Fibroblast of upper back skin (primary cell): ENCODE results near the gene MFAP1.

Experiments used
- DNase-seq: peaks from one replicate; pipeline ENCODE4 v3.0.0-alpha.2; 2013

The MFAP1 gene

DNA sequence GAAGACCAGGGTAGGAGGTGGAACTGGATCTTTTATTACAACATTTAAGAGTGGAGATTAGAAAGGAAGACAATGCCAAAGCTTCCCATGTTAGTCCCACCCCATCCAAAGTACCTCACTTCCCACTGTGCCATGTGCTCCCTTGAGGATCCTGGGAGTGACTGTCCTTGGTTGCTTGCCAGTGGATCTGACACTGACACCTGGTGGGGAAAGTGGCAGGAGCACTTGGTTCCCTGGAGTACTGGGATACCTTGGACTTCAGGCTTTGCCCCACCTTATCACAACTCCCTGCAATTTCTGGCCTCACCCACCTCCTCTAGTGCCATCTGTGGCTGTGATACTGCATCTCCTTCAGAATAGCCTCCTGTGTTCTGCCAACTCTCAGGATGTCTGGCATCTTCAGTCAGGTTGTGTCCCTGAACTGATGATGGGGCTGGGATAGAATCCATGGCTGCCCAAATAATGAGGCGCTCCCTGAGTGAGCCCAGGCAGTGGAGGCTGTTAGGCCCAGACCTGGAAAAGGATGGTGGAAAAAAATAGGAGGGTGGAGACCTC lies 49.0 kb downstream of the MFAP1 start:
- peak; percentile 50 for DNase-seq

DNA sequence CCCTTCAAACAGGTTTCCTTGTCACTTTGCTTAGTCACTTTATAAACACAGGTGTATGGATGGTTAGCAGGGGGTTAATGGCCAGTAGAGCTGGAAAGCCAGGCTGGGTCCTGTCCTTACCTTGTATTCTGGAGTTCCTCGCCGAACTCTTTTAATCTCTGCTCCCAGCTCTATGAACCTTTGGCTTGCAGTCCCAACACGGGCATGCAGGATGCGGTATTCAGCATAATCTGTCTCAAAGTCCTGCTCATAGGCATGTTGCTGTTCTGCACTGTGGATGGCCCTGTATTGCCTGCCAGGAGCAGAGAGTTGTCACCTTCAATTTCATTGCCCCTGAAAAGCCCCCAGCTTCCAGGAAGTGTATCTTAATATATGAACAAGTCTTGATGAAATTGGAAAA lies 50.4 kb downstream of the MFAP1 start:
- no peak for DNase-seq

DNA sequence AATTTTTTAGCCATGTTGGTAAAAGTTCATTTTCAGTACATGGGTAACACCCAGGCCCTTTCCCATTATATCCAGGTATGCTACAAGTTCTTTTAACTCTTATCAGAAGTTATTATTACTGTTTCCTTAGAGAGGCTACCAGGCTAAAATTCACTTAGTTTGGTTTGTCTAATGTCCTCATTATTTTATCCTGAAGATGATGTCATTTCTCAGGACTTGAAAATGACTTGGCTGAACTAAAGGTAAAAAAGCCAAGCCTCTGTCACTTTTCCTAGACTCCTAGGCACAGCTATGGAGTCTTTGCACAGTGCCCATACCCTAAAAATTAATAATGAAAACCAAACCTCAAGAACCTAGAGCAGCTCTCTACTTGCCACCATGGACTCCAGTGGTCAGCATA lies 51.9 kb downstream of the MFAP1 start:
- DNase-seq: no peak

GRCh38 chr15:43771816-43772215 lies 52.7 kb downstream of the MFAP1 start:
- no peak for DNase-seq

DNA sequence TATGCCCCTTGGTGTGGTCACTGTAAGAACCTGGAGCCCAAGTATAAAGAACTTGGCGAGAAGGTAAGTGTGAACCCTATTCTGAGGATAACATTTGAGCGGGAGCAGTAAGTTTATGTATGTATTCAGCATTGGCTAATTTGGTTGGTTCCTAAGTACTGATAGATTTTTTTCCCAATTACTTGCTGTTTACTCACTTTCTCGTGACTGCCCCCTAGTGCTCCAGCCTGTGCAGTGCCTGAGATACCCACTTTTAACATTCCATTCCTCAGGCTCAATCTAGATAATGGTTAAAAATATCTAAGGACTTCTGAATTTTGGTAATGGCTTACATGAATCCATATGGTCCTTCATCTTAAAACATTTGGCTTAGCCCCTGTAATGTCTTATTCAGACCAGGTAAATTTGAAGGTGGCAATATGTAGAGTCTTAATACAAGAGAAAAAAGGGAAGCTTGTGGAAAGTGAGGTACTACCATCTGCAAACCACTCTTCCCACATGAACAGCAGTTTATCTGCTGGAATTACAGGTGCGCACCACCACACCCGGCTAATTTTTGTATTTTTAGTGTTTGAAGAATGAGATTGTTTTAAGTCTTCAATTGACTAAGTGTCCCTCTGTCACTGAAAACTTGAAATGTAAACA lies 54.8 kb downstream of the MFAP1 start:
- DNase-seq: peak; percentile 66

GRCh38 chr15:43763819-43764446 lies 60.6 kb downstream of the MFAP1 start:
- no peak for DNase-seq

GRCh38 chr15:43762824-43763223 lies 61.7 kb downstream of the MFAP1 start:
- peak; percentile 75 for DNase-seq
